A673 (cell line): ENCODE measurements around the gene INAFM1. TPM values are rescaled to one million over a fixed set of nuclear protein-coding genes. Genes with fewer than 3 reads are reported as not detected.

Experiments used
- BruUV-seq: library from RNA; stranded (reverse); fragments of 400-500 nt; replicated peaks from 2 replicates; lab custom pipeline; 2021; lab: Mats Ljungman, UMichigan
- CTCF ChIA-PET: fragments of 300-600 bp; sonication (Branson Sonifier 250); formaldehyde crosslinking; loops from one replicate; lab custom pipeline; 2022; ENCODE audit warnings: antibody characterized with exemption; lab: Charles Lee
- POLR2A ChIA-PET: fragments of 300-600 bp; sonication (Branson Sonifier 250); formaldehyde crosslinking; loops from one replicate; lab custom pipeline; 2022; ENCODE audit warnings: antibody characterized with exemption; ENCODE audit not compliant: low non-redundant PET; lab: Charles Lee
- DNase-seq: peaks from one replicate; pipeline ENCODE4 v3.0.0-alpha.2; 2015; ENCODE audit warnings: low spot score
- H3K27ac ChIP-seq: fragments of 200-600 bp; sonication (generic); 2 replicates; pipeline ENCODE4 v1.5.1; 2016; ENCODE audit warnings: mixed run types, low read depth, mild to moderate bottlenecking, mixed read lengths, antibody characterized with exemption, low read length; ENCODE audit not compliant: poor library complexity, severe bottlenecking
- H3K27me3 ChIP-seq: fragments of 200-600 bp; sonication (generic); replicated peaks from 2 replicates; pipeline ENCODE4 v1.6.1; 2017; ENCODE audit warnings: mixed run types, low read depth, mild to moderate bottlenecking, mixed read lengths, antibody characterized with exemption, low read length; ENCODE audit not compliant: insufficient read depth, poor library complexity
- H3K36me3 ChIP-seq: fragments of 200-600 bp; sonication (generic); 2 replicates; pipeline ENCODE4 v1.6.1; 2016; ENCODE audit warnings: mixed run types, mild to moderate bottlenecking, mixed read lengths, antibody characterized with exemption, low read length; ENCODE audit not compliant: insufficient read depth, poor library complexity, severe bottlenecking
- H3K4me1 ChIP-seq: fragments of 200-600 bp; sonication (generic); 2 replicates; pipeline ENCODE4 v1.6.1; 2017; ENCODE audit warnings: mixed run types, mild to moderate bottlenecking, mixed read lengths, antibody characterized with exemption, low read length; ENCODE audit not compliant: insufficient read depth, poor library complexity, severe bottlenecking
- H3K4me3 ChIP-seq: fragments of 200-600 bp; sonication (generic); 2 replicates; pipeline ENCODE4 v1.5.1; 2016; ENCODE audit warnings: low read depth, mixed run types, mild to moderate bottlenecking, mixed read lengths, low read length; ENCODE audit not compliant: poor library complexity, severe bottlenecking
- H3K9me3 ChIP-seq: fragments of 200-600 bp; sonication (generic); 2 replicates; pipeline ENCODE4 v1.6.1; 2016; ENCODE audit warnings: mixed run types, low read depth, mild to moderate bottlenecking, mixed read lengths, antibody characterized with exemption, low read length; ENCODE audit not compliant: poor library complexity, severe bottlenecking
- CTCF ChIP-seq: fragments of 300-800, 200-600 bp; sonication (generic); conservative IDR thresholded peaks from 2 replicates; pipeline ENCODE4 v1.5.1; 2017; ENCODE audit warnings: low read depth, mild to moderate bottlenecking, antibody characterized with exemption, low read length, moderate library complexity, mixed read lengths
- EZH2 ChIP-seq: fragments of 200-600 bp; sonication (generic); IDR thresholded peaks from 2 replicates; pipeline ENCODE4 v1.6.1; 2017; ENCODE audit warnings: borderline replicate concordance, low read depth, mild to moderate bottlenecking, mixed read lengths, antibody characterized with exemption, low read length; ENCODE audit not compliant: poor library complexity, severe bottlenecking
- intact Hi-C: fragments of 100-400 bp; cut with micrococcal nuclease; formaldehyde crosslinking; loops from one replicate; pipeline ENCODE4 v1.10.0; 2022; ENCODE audit not compliant: unreplicated experiment
- total RNA-seq: library from RNA; stranded (reverse); gene quantifications from 2 replicates; pipeline ENCODE4 v1.2.3, GENCODE V29; 2021

The INAFM1 gene
- total RNA-seq, 1 experiment from 2014 or later = 13.8 TPM

GRCh38 chr19:47264629-47265028 is 10.1 kb upstream of the INAFM1 start:
- TF ChIP-seq CTCF = no peak
- TF ChIP-seq EZH2 = no peak
- Histone ChIP-seq H3K4me3 (no peak overlapping the region), H3K4me1 (no peaks in the 10 kb centered on the region), H3K27ac (no peak overlapping the region), H3K9me3 (no peaks in the 10 kb centered on the region), H3K36me3 (peaks cover 41% of the 10 kb centered on the region), H3K27me3 (no peaks in the 10 kb centered on the region)
- intact Hi-C loops = no loop called here
- ChIA-PET CTCF (no interaction called here), POLR2A (no interaction called here)
- DNase-seq = no peak
- BruUV-seq = no TSS peak

- no peak for TF ChIP-seq EZH2
- no peak for TF ChIP-seq CTCF
- no peak for DNase-seq
These were observed 8.2 kb upstream of the INAFM1 start for GRCh38 chr19:47266401-47266941.

GRCh38 chr19:47267350-47267759 is 7.3 kb upstream of the INAFM1 start:
- H3K4me3 ChIP-seq = no peak overlapping the region
- intact Hi-C loops = no loop called here
- H3K4me1 ChIP-seq = peaks cover 1% of the 10 kb centered on the region
- H3K27ac ChIP-seq = no peak overlapping the region
- peaks cover 40% of the 10 kb centered on the region for H3K36me3 ChIP-seq
- no peak for TF ChIP-seq EZH2
- TF ChIP-seq CTCF = no peak
- CTCF ChIA-PET = no interaction called here
- no peaks in the 10 kb centered on the region for H3K9me3 ChIP-seq
- no peak for DNase-seq
- POLR2A ChIA-PET = no interaction called here
- no TSS peak for BruUV-seq
- no peaks in the 10 kb centered on the region for H3K27me3 ChIP-seq

More at GRCh38 chr19:47266401-47266941, 8.2 kb upstream of the INAFM1 start:
- Histone ChIP-seq H3K27me3 (no peaks in the 10 kb centered on the region), H3K36me3 (peaks cover 37% of the 10 kb centered on the region), H3K9me3 (no peaks in the 10 kb centered on the region), H3K27ac (no peak overlapping the region), H3K4me3 (no peak overlapping the region), H3K4me1 (no peaks in the 10 kb centered on the region)
- intact Hi-C loops = no loop called here
- no TSS peak for BruUV-seq
- CTCF ChIA-PET = no interaction called here
- POLR2A ChIA-PET = no interaction called here
